HepG2 (cell line): ENCODE results near the gene MYORG. TPM values are rescaled to one million over a fixed set of nuclear protein-coding genes. Genes with fewer than 3 reads are reported as not detected.

Source experiments
- BRD4 ChIP-seq: sonication (generic); formaldehyde crosslinking; IDR thresholded peaks from 2 replicates; pipeline ENCODE4 v1.4.0; 2020; ENCODE audit warnings: missing genetic modification reagents
- CREB3 ChIP-seq: sonication (generic); formaldehyde crosslinking; IDR thresholded peaks from 2 replicates; pipeline ENCODE4 v1.5.0; 2020; ENCODE audit warnings: missing genetic modification reagents
- KAT8 ChIP-seq: IDR thresholded peaks from 2 replicates; pipeline ENCODE4 v1.6.1; 2016; ENCODE audit warnings: missing genetic modification reagents, missing compliant biosample characterization
- RBAK ChIP-seq: sonication (generic); formaldehyde crosslinking; IDR thresholded peaks from 2 replicates; pipeline ENCODE4 v1.5.1; 2020; ENCODE audit warnings: mild to moderate bottlenecking, missing genetic modification reagents
- SATB2 ChIP-seq: sonication (generic); formaldehyde crosslinking; IDR thresholded peaks from 2 replicates; pipeline ENCODE4 v1.5.0; 2020; ENCODE audit warnings: missing genetic modification reagents
- SNAPC5 ChIP-seq: sonication (generic); formaldehyde crosslinking; IDR thresholded peaks from 2 replicates; pipeline ENCODE4 v1.8.1; 2023; ENCODE audit warnings: mild to moderate bottlenecking, missing genetic modification reagents, borderline replicate concordance
- SP4 ChIP-seq: sonication (generic); formaldehyde crosslinking; IDR thresholded peaks from 2 replicates; pipeline ENCODE4 v1.8.1; 2023; ENCODE audit warnings: mild to moderate bottlenecking, missing genetic modification reagents
- ZBTB38 ChIP-seq: sonication (generic); formaldehyde crosslinking; IDR thresholded peaks from 2 replicates; pipeline ENCODE4 v1.5.1; 2020; ENCODE audit warnings: mild to moderate bottlenecking, missing genetic modification reagents
- ZNF235 ChIP-seq: sonication (generic); formaldehyde crosslinking; IDR thresholded peaks from 2 replicates; pipeline ENCODE4 v1.8.1; 2023; ENCODE audit warnings: mild to moderate bottlenecking, missing genetic modification reagents, borderline replicate concordance
- ZNF296 ChIP-seq: sonication (generic); formaldehyde crosslinking; conservative IDR thresholded peaks from 2 replicates; pipeline ENCODE4 v1.5.0; 2020; ENCODE audit warnings: mild to moderate bottlenecking, missing genetic modification reagents
- ZNF350 ChIP-seq: sonication (generic); formaldehyde crosslinking; IDR thresholded peaks from 2 replicates; pipeline ENCODE4 v1.4.0; 2020; ENCODE audit warnings: mild to moderate bottlenecking, low read depth, missing genetic modification reagents, borderline replicate concordance
- ZNF468 ChIP-seq: sonication (generic); formaldehyde crosslinking; IDR thresholded peaks from 2 replicates; pipeline ENCODE4 v1.8.0; 2022; ENCODE audit warnings: mild to moderate bottlenecking, moderate library complexity, missing genetic modification reagents
- ZNF543 ChIP-seq: sonication (generic); formaldehyde crosslinking; IDR thresholded peaks from 2 replicates; pipeline ENCODE4 v1.4.0; 2020; ENCODE audit warnings: mild to moderate bottlenecking, missing genetic modification reagents
- ZNF776 ChIP-seq: sonication (generic); formaldehyde crosslinking; IDR thresholded peaks from 2 replicates; pipeline ENCODE4 v1.4.0; 2020; ENCODE audit warnings: mild to moderate bottlenecking, missing genetic modification reagents
- polyA plus RNA-seq, 8 experiments: library from polyadenylated mRNA; depleted of rRNA in 3 of 8; stranded (reverse) in 7 of 8; unstranded in 1 of 8; fragments of >200 nt; fragmentation: Illumina TruSeq in 4 of 8; extraction: Trizol in 4 of 8; gene quantifications; 2 replicates each; pipeline versions ENCODE4 v1.2.1 to v1.2.3, GENCODE V29; 2011 to 2016; ENCODE audit warnings: low read depth in 4 of 8, missing spikeins in 1 of 8, mixed read lengths in 1 of 8; ENCODE audit not compliant: insufficient read depth in 1 of 8
- total RNA-seq, 5 experiments: library from RNA; depleted of rRNA; stranded (reverse); fragments of >200 nt; fragmentation: Illumina TruSeq; extraction: Trizol; gene quantifications; 2 replicates each; pipeline ENCODE4 v1.2.3, GENCODE V29; 2016; ENCODE audit warnings: low read depth in 1 of 5
- TF ChIP-seq, protein P1 (sequence below): sonication (generic); formaldehyde crosslinking; IDR thresholded peaks from 2 replicates; pipeline ENCODE4 v1.4.0; 2020; ENCODE audit warnings: missing genetic modification reagents
- TF ChIP-seq, protein P2 (sequence below): sonication (generic); formaldehyde crosslinking; IDR thresholded peaks from 2 replicates; pipeline ENCODE4; 2020; ENCODE audit warnings: missing genetic modification reagents, mild to moderate bottlenecking, borderline replicate concordance
- TF ChIP-seq, protein P3 (sequence below): sonication (generic); formaldehyde crosslinking; conservative IDR thresholded peaks from 2 replicates; pipeline ENCODE4 v1.4.0; 2020; ENCODE audit warnings: missing genetic modification reagents

Gene MYORG
- total and polyA plus RNA-seq, 2 of the 13 experiments (the other 11 are each of a cell fraction or from before 2014, with no cell fraction given) = 11.1 to 22.4 TPM

DNA sequence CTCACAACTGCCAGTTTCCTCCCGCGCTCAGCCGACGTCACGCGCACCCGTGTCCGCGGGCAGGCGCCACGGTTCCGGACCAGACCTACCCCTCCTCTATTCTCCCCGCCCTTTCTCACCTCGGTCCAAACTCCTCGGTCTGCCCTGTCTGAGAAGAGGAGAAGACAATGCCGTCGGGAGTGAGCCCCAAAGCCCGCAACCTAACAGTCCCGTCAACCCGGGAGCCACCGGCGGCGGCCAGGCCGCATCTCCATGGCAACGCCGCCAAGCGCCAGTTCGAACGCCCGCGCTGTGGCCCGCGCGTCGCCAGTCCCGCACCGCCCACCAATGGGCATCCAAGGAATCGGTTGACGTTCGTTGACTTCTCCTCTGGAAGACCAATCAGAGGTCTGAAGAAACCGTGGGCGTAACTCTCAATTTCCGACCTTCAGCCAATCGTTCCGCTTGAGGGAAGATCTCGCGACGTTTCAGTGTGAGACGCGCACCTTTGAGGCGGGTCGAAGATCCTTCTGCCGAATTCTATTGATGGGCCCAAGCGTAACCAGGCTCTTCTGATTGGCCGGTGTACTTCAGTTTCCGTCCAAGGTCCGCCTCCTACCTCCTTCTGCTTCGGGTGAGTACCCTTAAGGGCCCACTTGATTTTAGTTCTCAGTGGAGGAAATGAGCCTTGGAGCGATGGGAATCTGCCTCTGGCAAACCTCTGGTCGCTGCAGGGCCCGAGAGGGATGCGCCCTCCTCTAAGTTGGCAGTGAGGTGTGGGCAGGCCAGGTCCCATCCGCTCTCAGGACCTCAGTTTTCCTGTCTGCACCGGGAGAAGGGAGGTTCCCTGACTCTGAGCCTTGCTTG, 47.5 kb downstream of the MYORG start, which contains the start of the genes KIF24 and NUDT2 (continued):
- peak; percentile 72; the same call in 1 of the 2 replicates for TF ChIP-seq ZNF350 (CRISPR knock-in tag)
- no peak for TF ChIP-seq ZNF468 (CRISPR knock-in tag)
- peak; percentile 76; the same call in 1 of the 2 replicates for TF ChIP-seq ZNF776 (CRISPR knock-in tag)
- peak; percentile 50; the same call in 1 of the 2 replicates for TF ChIP-seq KAT8 (CRISPR knock-in tag)
- TF ChIP-seq ZNF235 (CRISPR knock-in tag) = no peak
- peak; percentile 82 for TF ChIP-seq SP4 (CRISPR knock-in tag)
- no peak for TF ChIP-seq ZNF296 (CRISPR knock-in tag)
- no peak for TF ChIP-seq CREB3 (CRISPR knock-in tag)
- TF ChIP-seq RBAK (CRISPR knock-in tag) = no peak
- TF ChIP-seq BRD4 (CRISPR knock-in tag) = 0 out of 2 replicates have a peak, but pooled peaks have one; percentile 30
- TF ChIP-seq SNAPC5 (CRISPR knock-in tag) = no peak; the same call in 1 of the 2 replicates
- TF ChIP-seq SATB2 (CRISPR knock-in tag) = peak; percentile 44; the same call in 1 of the 2 replicates
- TF ChIP-seq ZBTB38 (CRISPR knock-in tag) = no peak
- TF ChIP-seq, protein P1, sequence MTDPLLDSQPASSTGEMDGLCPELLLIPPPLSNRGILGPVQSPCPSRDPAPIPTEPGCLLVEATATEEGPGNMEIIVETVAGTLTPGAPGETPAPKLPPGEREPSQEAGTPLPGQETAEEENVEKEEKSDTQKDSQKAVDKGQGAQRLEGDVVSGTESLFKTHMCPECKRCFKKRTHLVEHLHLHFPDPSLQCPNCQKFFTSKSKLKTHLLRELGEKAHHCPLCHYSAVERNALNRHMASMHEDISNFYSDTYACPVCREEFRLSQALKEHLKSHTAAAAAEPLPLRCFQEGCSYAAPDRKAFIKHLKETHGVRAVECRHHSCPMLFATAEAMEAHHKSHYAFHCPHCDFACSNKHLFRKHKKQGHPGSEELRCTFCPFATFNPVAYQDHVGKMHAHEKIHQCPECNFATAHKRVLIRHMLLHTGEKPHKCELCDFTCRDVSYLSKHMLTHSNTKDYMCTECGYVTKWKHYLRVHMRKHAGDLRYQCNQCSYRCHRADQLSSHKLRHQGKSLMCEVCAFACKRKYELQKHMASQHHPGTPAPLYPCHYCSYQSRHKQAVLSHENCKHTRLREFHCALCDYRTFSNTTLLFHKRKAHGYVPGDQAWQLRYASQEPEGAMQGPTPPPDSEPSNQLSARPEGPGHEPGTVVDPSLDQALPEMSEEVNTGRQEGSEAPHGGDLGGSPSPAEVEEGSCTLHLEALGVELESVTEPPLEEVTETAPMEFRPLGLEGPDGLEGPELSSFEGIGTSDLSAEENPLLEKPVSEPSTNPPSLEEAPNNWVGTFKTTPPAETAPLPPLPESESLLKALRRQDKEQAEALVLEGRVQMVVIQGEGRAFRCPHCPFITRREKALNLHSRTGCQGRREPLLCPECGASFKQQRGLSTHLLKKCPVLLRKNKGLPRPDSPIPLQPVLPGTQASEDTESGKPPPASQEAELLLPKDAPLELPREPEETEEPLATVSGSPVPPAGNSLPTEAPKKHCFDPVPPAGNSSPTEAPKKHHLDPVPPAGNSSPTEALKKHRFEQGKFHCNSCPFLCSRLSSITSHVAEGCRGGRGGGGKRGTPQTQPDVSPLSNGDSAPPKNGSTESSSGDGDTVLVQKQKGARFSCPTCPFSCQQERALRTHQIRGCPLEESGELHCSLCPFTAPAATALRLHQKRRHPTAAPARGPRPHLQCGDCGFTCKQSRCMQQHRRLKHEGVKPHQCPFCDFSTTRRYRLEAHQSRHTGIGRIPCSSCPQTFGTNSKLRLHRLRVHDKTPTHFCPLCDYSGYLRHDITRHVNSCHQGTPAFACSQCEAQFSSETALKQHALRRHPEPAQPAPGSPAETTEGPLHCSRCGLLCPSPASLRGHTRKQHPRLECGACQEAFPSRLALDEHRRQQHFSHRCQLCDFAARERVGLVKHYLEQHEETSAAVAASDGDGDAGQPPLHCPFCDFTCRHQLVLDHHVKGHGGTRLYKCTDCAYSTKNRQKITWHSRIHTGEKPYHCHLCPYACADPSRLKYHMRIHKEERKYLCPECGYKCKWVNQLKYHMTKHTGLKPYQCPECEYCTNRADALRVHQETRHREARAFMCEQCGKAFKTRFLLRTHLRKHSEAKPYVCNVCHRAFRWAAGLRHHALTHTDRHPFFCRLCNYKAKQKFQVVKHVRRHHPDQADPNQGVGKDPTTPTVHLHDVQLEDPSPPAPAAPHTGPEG = 0 out of 2 replicates have a peak, but pooled peaks have one; percentile 67
- TF ChIP-seq, protein P2, sequence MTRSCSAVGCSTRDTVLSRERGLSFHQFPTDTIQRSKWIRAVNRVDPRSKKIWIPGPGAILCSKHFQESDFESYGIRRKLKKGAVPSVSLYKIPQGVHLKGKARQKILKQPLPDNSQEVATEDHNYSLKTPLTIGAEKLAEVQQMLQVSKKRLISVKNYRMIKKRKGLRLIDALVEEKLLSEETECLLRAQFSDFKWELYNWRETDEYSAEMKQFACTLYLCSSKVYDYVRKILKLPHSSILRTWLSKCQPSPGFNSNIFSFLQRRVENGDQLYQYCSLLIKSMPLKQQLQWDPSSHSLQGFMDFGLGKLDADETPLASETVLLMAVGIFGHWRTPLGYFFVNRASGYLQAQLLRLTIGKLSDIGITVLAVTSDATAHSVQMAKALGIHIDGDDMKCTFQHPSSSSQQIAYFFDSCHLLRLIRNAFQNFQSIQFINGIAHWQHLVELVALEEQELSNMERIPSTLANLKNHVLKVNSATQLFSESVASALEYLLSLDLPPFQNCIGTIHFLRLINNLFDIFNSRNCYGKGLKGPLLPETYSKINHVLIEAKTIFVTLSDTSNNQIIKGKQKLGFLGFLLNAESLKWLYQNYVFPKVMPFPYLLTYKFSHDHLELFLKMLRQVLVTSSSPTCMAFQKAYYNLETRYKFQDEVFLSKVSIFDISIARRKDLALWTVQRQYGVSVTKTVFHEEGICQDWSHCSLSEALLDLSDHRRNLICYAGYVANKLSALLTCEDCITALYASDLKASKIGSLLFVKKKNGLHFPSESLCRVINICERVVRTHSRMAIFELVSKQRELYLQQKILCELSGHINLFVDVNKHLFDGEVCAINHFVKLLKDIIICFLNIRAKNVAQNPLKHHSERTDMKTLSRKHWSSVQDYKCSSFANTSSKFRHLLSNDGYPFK = peak; percentile 83; the same call in 1 of the 2 replicates
- no peak for TF ChIP-seq ZNF543 (CRISPR knock-in tag)
- TF ChIP-seq, protein P3, sequence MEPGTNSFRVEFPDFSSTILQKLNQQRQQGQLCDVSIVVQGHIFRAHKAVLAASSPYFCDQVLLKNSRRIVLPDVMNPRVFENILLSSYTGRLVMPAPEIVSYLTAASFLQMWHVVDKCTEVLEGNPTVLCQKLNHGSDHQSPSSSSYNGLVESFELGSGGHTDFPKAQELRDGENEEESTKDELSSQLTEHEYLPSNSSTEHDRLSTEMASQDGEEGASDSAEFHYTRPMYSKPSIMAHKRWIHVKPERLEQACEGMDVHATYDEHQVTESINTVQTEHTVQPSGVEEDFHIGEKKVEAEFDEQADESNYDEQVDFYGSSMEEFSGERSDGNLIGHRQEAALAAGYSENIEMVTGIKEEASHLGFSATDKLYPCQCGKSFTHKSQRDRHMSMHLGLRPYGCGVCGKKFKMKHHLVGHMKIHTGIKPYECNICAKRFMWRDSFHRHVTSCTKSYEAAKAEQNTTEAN (CRISPR knock-in tag) = no peak
